Colonic mucosa (tissue), 4 donors: ENCODE measurements around the gene CPT2. TPM values are rescaled to one million over a fixed set of nuclear protein-coding genes. Genes with fewer than 3 reads are reported as not detected.

ENCODE experiments used
- DNase-seq: peaks from one replicate; pipeline ENCODE4 v3.0.0-alpha.2; 2020
- H3K27ac ChIP-seq: fragments of 200-600 bp; one replicate; pipeline ENCODE4 v1.8.0; 2021
- H3K27me3 ChIP-seq: fragments of 200-600 bp; one replicate; pipeline ENCODE4 v1.8.0; 2021
- H3K36me3 ChIP-seq: fragments of 200-600 bp; one replicate; pipeline ENCODE4 v1.8.0; 2021
- H3K4me1 ChIP-seq: fragments of 200-600 bp; one replicate; pipeline ENCODE4 v1.8.0; 2021; ENCODE audit warnings: mild to moderate bottlenecking
- H3K4me3 ChIP-seq: fragments of 200-600 bp; one replicate; pipeline ENCODE4 v1.8.0; 2021
- H3K9ac ChIP-seq, 2 donors: one replicate each; pipeline ENCODE4 v1.7.0; 2013; ENCODE audit warnings: control low read depth in 2 of 2, low read depth in 2 of 2, low read length in 2 of 2
- H3K9me3 ChIP-seq: fragments of 200-600 bp; one replicate; pipeline ENCODE4 v1.8.0; 2021
- intact Hi-C: fragments of 100-400 bp; cut with DNase I; formaldehyde crosslinking; loops from one replicate; pipeline ENCODE4 v1.14.1; 2022
- total RNA-seq, 2 donors: library from RNA; stranded (reverse); fragmentation: NEBNext Ultra II Directional in 1 of 2; extraction: Animal tissue kit (Norgen Biotek cat#: 25700) in 1 of 2; gene quantifications; one replicate each; pipeline ENCODE4 v1.2.1, GENCODE V29; 2021
- TF ChIP-seq, protein P1 (sequence below): fragments of 200-600 bp; IDR thresholded peaks from one replicate; pipeline ENCODE4 v1.8.0; 2022; ENCODE audit warnings: antibody characterized with exemption, mild to moderate bottlenecking
- donor health status: healthy.
- donor health status: DM: no; HTN: no; CAD: no.
- donor health status: DM: no; HTN: no; CAD: no.

CPT2 gene
- total RNA-seq, 2 donors from 2014 or later: 66.1 to 66.4 TPM

DNA sequence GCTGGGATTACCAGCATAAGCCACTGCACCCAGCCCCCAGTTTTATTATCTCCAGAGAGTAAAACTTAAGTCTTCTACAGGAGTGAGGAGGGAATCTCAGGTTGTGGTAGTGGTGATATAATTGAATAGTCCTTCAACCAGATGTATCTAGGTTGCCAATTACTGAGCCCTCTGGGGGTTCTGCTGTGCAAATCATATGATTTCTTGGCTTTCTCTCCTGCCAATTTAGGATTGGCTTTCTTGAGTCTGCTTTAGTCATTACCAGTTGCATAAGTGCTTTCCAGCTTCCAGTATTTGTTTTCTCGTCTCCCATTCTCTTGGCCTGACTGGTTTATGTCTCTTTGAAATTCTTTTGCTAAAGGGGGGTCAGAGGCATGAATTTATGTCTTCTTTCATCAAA lies 11.1 kb downstream of the CPT2 start:
- H3K36me3 ChIP-seq: peaks cover 15% of the 10 kb centered on the region
- intact Hi-C loops: no loop called here
- TF ChIP-seq, protein P1, sequence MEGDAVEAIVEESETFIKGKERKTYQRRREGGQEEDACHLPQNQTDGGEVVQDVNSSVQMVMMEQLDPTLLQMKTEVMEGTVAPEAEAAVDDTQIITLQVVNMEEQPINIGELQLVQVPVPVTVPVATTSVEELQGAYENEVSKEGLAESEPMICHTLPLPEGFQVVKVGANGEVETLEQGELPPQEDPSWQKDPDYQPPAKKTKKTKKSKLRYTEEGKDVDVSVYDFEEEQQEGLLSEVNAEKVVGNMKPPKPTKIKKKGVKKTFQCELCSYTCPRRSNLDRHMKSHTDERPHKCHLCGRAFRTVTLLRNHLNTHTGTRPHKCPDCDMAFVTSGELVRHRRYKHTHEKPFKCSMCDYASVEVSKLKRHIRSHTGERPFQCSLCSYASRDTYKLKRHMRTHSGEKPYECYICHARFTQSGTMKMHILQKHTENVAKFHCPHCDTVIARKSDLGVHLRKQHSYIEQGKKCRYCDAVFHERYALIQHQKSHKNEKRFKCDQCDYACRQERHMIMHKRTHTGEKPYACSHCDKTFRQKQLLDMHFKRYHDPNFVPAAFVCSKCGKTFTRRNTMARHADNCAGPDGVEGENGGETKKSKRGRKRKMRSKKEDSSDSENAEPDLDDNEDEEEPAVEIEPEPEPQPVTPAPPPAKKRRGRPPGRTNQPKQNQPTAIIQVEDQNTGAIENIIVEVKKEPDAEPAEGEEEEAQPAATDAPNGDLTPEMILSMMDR: no peak
- H3K27me3 ChIP-seq: no peaks in the 10 kb centered on the region
- H3K9ac ChIP-seq: no peak overlapping the region
- no peaks in the 10 kb centered on the region for H3K4me1 ChIP-seq
- no peak for DNase-seq
- no peak overlapping the region for H3K27ac ChIP-seq
- no peak overlapping the region for H3K4me3 ChIP-seq
- H3K9me3 ChIP-seq: no peaks in the 10 kb centered on the region

DNA sequence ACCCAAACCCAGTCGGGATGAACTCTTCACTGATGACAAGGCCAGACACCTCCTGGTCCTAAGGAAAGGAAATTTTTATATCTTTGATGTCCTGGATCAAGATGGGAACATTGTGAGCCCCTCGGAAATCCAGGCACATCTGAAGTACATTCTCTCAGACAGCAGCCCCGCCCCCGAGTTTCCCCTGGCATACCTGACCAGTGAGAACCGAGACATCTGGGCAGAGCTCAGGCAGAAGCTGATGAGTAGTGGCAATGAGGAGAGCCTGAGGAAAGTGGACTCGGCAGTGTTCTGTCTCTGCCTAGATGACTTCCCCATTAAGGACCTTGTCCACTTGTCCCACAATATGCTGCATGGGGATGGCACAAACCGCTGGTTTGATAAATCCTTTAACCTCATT lies 13.7 kb downstream of the CPT2 start:
- Histone ChIP-seq H3K9me3 (no peaks in the 10 kb centered on the region), H3K36me3 (peaks cover 13% of the 10 kb centered on the region), H3K9ac (no peak overlapping the region), H3K27ac (no peak overlapping the region), H3K4me3 (no peak overlapping the region), H3K4me1 (no peaks in the 10 kb centered on the region), H3K27me3 (no peaks in the 10 kb centered on the region)
- intact Hi-C loops: no loop called here
- no peak for DNase-seq
- TF ChIP-seq, protein P1: no peak

DNA sequence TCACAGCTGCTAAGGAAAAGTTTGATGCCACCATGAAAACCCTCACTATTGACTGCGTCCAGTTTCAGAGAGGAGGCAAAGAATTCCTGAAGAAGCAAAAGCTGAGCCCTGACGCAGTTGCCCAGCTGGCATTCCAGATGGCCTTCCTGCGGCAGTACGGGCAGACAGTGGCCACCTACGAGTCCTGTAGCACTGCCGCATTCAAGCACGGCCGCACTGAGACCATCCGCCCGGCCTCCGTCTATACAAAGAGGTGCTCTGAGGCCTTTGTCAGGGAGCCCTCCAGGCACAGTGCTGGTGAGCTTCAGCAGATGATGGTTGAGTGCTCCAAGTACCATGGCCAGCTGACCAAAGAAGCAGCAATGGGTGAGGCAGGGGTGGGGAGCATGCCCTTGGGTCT lies 14.3 kb downstream of the CPT2 start:
- H3K27ac ChIP-seq: no peak overlapping the region
- H3K4me1 ChIP-seq: no peaks in the 10 kb centered on the region
- H3K9ac ChIP-seq: no peak overlapping the region
- no peaks in the 10 kb centered on the region for H3K27me3 ChIP-seq
- peaks cover 9% of the 10 kb centered on the region for H3K36me3 ChIP-seq
- intact Hi-C loops: no loop called here
- TF ChIP-seq, protein P1: no peak
- DNase-seq: no peak
- H3K9me3 ChIP-seq: no peaks in the 10 kb centered on the region
- H3K4me3 ChIP-seq: no peak overlapping the region

DNA sequence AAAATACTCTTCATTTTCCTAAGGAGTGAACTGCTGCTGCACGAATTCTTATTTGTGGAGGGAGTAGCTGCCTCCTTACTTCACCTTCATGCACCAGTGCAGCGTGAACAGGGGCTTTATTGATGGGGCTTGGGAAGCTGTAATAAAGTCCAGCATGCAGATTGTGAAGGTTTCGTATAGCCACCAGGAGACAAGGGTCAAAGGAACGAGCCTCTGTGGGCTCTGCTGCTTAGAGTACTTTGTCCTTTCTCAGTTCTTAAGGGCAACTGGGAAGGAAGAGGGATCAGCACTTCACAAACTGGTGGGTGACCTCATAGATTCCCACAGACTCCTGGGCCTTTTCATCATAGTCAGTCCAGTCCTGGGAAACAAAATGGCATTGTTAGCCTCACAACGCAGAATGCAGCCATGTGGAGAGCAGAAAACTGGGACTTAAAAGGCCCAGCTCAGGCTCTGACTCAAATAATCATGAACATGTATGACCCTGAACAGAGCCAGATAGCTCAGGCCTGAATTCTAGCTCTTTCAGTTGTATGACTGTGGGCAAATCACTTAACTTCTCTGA lies 17.8 kb downstream of the CPT2 start:
- Histone ChIP-seq H3K9ac (no peak overlapping the region), H3K27ac (no peak overlapping the region), H3K4me3 (no peak overlapping the region), H3K27me3 (no peaks in the 10 kb centered on the region), H3K4me1 (no peaks in the 10 kb centered on the region), H3K36me3 (peaks cover 9% of the 10 kb centered on the region), H3K9me3 (no peaks in the 10 kb centered on the region)
- TF ChIP-seq, protein P1: no peak
- no peak for DNase-seq
- intact Hi-C loops: no loop called here

DNA sequence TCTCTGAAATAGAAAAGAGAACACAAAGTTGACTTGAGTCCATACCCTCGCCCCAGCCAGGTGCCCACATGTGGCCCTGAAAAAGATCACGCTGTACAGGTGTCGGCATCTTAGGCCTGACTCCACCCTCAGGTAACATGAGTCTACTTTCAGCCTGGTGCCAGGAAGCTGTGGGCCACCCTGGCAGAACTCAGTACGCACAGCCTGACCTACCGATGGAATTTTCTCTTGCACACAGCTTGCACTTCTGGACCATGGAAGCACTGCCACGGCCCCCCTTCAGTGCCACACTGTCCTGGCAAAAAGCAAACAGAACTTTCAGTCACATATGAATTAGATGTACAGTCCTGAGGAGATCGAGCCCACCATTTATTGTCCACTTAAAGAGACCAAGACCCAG lies 21.6 kb downstream of the CPT2 start:
- no peak for DNase-seq
- intact Hi-C loops: no loop called here
- no peak overlapping the region for H3K27ac ChIP-seq
- no peaks in the 10 kb centered on the region for H3K9me3 ChIP-seq
- TF ChIP-seq, protein P1: no peak
- no peak overlapping the region for H3K4me3 ChIP-seq
- peaks cover 5% of the 10 kb centered on the region for H3K4me1 ChIP-seq
- H3K27me3 ChIP-seq: no peaks in the 10 kb centered on the region
- H3K36me3 ChIP-seq: peaks cover 9% of the 10 kb centered on the region
- no peak overlapping the region for H3K9ac ChIP-seq
